T-helper 1 cell (primary cell): ENCODE measurements around the gene KDM4B.

Experiments used
- DNase-seq, 5 donors: peaks; one replicate each; pipeline ENCODE4 v3.0.0-alpha.2; 2012 to 2020

Gene KDM4B

GRCh38 chr19:5093948-5094718 is 125.2 kb downstream of the KDM4B start:
- DNase-seq: no peak

- no peak for DNase-seq
Measured at GRCh38 chr19:5094768-5095567, 126.1 kb downstream of the KDM4B start.

GRCh38 chr19:5095568-5095850 is 126.6 kb downstream of the KDM4B start:
- no peak for DNase-seq

GRCh38 chr19:5096536-5096935 is 127.6 kb downstream of the KDM4B start:
- DNase-seq: no peak

GRCh38 chr19:5097331-5097930 is 128.5 kb downstream of the KDM4B start:
- DNase-seq: no peak

GRCh38 chr19:5097959-5098623 is 129.2 kb downstream of the KDM4B start:
- DNase-seq: no peak

- no peak for DNase-seq
Measured at GRCh38 chr19:5098646-5099045, 129.7 kb downstream of the KDM4B start.

- DNase-seq: no peak
Measured at GRCh38 chr19:5099701-5100221, 130.8 kb downstream of the KDM4B start.

GRCh38 chr19:5101871-5102270 is 133.0 kb downstream of the KDM4B start:
- DNase-seq: no peak

- DNase-seq: no peak
Measured at GRCh38 chr19:5102520-5102919, 133.6 kb downstream of the KDM4B start.

- no peak for DNase-seq
Measured at GRCh38 chr19:5103061-5103701, 134.3 kb downstream of the KDM4B start.

- DNase-seq: no peak
Measured at GRCh38 chr19:5103812-5104410, 135.0 kb downstream of the KDM4B start.

GRCh38 chr19:5104871-5105351 is 136.0 kb downstream of the KDM4B start:
- no peak for DNase-seq

GRCh38 chr19:5106191-5106726 is 137.3 kb downstream of the KDM4B start:
- no peak for DNase-seq

GRCh38 chr19:5106971-5107370 is 138.1 kb downstream of the KDM4B start:
- no peak for DNase-seq

- no peak for DNase-seq
Measured at GRCh38 chr19:5107432-5108122, 138.7 kb downstream of the KDM4B start.

GRCh38 chr19:5108123-5108596 is 139.2 kb downstream of the KDM4B start:
- DNase-seq: no peak

- no peak for DNase-seq
Measured at GRCh38 chr19:5108866-5109265, 140.0 kb downstream of the KDM4B start.

- no peak for DNase-seq
Measured at GRCh38 chr19:5109560-5109959, 140.6 kb downstream of the KDM4B start.

- DNase-seq: no peak
Measured at GRCh38 chr19:5110546-5110945, 141.6 kb downstream of the KDM4B start.

- DNase-seq: no peak
Measured at GRCh38 chr19:5111051-5111450, 142.1 kb downstream of the KDM4B start.
